COLO668 (cell line): Measurements from ENCODE around the gene KATNAL2.
"Not testable (repeated sequence)": the region's sequence is repeated elsewhere in the genome, so short reads cannot be mapped to it uniquely, and the experiment has no call there.

Experiments
- DNase-seq: peaks from one replicate; lab custom pipeline; 2025; ENCODE audit not compliant: unreplicated experiment; lab: John Stamatoyannopoulos, UW

KATNAL2 gene

DNA sequence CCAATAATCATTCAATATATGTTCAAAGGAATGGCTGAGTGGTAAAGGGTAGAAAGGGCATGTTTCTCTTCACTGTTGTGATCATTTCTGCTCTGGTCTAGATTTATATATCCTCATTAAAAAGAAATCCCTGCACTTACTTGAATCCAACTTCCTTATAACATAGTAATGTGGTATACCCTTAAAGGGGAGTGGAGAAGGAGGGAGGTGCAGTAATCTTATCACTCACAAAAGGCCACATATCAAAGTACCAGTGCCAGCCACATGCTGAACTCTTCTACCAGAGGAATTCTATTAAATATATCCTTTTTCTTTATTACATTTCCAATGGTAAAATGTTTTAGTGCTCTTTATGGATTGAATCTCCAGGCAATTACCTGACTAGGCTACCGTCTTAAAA, 3.3 kb downstream of the KATNAL2 start:
- no peak for DNase-seq

DNA sequence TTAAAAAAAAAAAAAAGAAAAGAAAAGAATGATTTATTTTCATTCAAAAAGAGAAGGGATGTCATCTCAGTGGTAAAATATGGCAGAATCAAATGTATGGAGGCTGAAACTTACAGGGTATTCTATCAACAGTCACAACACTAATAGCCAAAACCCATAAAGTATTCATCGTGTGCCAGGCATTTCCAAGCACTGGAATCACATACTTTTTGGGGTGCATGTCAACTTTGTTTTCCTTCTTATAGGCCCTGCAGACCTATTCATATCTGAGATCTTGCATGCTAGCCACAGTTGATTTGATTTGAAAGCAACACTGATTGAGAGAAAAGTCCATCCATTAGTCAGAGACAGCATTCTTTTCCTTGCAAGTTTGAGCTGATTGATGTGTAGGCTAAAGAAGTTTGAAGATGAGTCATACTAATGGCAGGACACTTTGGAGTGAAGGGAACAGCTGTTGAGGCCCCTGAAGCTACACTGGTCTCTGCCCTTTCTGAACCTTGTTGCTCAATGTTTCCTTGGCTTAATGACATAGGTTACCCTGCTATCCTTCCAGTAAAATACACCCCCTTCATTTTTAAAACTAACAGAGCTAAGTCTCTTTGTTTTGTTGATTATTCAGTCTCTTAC, 22.0 kb downstream of the KATNAL2 start:
- no peak for DNase-seq

DNA sequence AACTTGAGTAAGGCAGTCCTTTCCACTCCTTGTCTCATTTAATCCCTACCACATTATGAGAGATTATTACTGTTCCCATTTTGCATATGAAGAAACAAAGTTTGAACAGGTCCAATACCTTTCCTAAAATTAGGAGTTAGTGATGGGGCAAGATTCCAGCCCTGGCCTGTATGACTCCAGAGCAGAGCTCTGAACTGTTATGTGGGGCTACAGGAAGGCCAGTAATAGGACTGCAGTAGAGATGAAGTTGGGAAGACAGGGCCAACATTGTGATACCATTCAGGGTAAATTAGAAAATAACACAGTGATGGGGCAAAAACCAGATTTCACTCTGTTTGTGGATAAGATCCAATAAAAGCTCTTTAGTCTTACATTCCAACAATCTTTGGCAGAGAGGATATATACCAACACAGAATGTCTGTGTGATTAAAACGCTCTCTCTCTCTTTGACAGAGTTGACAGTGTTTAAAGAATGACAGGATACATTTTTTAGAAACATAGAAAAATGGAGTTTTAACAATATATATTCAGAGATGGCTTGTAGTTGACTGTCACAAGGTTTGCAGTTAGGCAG, 22.7 kb downstream of the KATNAL2 start:
- DNase-seq, result no peak

DNA sequence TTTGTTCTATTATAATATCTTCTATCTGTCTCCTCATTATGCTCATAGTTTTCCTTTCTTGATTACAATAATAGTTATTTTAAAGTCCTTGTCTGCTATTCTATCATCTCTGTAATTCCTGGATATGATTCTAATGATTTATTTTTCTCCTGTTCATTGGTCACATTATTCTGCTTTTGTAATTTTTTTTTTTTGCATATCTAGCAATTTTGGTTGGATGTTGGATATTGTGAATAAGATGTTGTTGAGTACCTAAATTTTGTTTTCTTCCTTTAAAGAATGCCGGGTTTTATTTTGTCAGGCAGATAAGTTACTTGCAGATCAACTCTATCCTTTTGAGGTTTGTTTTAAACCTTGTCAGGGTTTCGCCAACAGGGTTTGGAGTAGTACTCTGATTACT, 25.2 kb downstream of the KATNAL2 start:
- DNase-seq, result no peak

DNA sequence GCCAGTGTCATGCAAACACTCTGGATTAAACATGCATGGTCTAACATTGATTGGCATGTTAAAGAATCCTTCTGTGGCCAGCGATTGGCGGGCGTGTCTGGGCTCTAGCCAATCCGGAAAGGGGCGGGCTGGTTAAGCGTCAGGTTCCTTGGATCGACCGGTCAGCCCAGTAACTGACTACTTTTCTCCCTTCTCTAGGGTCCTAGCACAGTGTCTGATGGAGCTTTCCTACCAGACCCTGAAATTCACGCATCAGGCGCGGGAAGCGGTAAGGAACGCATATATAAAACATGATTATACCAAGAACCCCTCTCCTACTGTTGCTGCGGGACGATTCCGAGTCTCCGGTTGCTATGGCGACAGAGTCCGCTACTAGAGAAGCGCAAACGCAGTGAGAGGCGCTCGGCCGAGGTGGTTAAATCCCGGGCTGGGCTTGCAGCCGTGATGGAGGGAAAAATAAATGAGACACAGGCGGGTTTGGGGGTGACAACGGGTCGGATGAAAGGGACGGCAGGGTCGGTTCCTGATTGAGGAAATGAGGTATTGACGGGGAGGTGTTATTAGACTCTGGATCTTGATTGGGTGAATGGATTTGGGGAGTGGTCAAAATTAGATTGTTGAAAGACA, 29.4 kb downstream of the KATNAL2 start:
- no peak for DNase-seq

DNA sequence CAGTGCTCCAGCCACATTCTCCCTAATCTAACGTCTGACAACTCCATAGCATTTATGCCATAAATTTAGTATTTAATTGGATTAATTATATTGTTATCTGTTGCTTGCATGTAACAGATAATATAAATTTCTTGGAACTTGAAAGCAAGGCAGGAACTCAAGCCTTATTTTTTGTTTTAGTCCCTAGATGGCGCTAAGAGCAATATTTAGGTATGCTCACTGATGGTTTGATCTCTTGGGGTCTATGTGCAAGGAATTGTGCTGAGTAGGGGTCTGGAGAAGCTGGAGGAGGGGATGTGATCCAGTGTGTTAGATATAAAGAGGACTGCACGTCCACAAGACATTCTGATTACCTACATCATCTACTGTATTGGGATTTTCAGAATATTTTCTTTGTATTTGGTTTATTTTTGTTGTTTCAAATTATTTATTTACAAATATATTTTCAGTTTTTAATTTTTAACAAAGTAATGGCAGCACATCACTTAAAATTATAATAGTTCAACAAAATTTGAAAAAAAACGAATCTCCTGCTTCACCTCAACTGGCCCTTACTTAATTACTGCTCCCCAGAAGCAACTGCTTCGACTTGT, 32.8 kb downstream of the KATNAL2 start:
- no peak for DNase-seq

DNA sequence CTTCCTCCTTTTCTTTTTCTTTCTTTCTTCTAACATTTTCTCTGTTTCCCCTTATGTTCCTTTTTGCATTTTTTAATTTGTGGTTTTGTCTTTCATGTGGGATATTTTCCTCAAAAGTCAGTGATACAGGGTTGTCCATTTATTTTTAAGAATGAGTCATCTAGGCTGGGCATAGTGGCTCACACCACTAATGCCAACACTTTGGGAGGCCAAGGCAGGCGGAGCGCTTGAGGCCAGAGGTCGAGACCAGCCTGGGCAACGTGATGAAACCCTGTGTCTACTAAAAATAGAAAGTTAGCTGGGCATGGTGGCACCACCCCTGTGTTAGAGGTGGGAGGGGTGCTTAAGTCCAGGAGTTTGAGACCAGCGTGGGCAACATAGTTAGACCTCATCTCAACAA, 35.8 kb downstream of the KATNAL2 start:
- no peak for DNase-seq

DNA sequence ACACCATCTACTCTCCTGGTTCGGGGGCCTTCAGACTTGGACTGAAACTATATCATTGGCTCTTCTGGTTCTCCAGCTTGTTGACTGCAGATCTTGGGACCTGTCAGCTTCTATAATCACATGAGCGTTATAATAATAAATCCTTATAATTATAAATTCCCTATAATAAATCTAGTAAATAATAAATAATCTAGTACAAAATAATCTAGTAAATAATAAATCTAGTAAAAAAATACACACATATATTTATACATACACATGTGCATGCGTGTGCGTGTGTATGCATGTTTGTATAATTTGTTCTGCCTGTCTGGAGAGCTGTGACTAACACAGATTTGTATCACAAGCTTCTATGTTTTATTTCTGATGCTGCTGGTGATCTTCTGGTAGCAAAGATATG, 40.8 kb downstream of the KATNAL2 start:
- DNase-seq, result no peak

DNA sequence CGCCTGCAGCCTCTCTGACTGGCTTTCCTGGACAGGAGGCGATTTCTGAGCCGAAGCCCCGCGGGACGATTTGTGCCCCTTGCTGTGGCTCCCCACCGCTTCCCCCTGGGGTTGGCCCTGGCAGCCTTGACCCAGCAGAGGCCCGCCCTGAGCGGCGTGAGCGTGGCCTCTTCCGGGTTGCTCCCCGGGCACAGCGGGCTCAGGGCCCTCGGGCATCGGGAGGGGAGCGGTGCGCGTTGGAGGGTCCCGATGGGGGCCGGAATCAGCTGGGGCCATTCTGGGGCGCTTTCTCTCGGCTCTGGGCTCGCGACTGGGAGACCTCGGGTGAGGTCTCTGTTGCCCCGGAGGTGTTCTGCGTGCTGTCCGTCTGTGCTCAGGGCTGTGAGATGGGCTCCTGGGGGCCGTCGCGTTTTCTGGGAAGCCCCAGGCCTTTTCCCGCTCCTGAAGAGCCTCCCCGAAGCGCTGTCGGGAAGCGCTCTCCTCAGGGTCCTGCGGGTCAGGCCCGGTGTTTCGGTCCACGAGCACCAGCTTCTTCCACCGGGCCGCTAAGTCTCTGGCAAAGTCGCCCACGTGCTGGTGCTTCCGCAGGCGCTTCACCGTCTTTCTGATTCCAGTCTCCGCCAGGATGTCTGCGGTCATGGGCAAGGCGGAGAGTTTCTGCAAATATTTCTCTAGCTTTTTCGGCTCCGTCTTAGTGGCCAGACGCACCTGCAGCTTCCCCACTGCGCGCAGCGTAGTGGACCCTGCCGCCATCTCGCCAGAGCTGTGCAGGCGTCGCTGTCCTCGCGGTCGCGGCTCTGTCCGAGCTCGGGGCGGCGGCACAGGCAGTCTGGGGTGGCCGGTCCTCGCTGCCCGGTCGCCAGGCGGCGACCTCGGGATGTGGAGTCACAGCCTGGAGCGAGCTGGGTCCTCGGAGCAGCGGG, 46.5 kb downstream of the KATNAL2 start:
- not testable (repeated sequence) for DNase-seq

DNA sequence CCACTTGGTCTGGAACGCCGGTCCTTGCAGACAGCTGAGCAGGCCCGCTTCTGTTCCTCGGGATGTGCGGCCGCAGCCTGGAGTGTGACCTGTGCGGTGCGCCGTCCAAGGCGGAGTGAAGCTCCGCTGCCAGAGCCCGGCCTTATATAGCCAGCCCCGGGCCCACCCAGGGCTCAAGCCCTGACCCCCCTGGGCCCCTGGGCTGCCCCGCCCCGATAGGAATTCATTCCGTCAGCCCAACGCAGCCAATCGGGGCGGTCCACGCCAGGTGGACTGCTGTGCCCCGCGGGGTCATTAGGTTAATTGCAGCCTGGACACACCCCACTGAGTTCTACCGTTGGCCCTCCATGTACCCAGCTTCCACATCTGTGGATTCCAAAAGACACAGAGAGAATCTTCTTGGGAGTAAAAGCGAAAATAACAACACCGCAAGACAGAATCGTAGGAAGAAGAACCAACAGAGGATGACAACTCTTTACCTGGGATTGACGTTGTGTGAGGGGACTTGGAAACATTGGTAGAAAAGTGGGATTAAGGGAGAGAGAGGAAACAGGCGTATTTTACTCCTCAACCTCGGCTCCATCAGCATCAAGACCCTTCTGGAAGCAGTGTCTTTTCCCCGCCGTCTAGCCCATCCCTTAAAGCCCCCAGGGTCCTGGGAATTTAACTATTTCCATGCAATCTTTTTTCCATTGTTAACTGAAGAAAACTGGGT, 47.3 kb downstream of the KATNAL2 start:
- not testable (repeated sequence) for DNase-seq

DNA sequence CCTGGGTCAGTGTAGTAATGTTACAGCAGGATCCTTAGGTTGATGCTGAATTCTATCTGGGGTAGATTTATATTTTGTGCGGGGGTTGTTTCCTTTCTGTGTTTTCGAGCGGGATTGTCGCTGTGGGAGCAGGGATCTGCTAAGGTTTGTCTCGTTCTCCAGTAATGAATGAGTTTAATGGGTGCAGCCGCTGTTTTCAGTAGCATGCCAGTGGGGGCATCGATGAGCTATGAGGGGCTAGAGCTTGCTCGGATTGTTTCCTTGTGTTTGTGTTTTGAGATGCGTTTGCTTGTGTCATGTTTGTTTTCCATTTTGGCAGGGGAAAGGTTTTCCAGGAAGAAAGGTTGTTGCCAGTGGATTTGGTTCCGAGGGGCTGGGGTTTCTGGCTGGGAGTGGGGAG, 48.9 kb downstream of the KATNAL2 start:
- not testable (repeated sequence) for DNase-seq

DNA sequence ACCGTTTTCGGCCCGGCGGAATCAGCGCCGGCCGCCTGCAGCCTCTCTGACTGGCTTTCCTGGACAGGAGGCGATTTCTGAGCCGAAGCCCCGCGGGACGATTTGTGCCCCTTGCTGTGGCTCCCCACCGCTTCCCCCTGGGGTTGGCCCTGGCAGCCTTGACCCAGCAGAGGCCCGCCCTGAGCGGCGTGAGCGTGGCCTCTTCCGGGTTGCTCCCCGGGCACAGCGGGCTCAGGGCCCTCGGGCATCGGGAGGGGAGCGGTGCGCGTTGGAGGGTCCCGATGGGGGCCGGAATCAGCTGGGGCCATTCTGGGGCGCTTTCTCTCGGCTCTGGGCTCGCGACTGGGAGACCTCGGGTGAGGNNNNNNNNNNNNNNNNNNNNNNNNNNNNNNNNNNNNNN, 52.1 kb downstream of the KATNAL2 start:
- DNase-seq, result not testable (repeated sequence)

DNA sequence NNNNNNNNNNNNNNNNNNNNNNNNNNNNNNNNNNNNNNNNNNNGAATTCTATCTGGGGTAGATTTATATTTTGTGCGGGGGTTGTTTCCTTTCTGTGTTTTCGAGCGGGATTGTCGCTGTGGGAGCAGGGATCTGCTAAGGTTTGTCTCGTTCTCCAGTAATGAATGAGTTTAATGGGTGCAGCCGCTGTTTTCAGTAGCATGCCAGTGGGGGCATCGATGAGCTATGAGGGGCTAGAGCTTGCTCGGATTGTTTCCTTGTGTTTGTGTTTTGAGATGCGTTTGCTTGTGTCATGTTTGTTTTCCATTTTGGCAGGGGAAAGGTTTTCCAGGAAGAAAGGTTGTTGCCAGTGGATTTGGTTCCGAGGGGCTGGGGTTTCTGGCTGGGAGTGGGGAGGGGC, 102.5 kb downstream of the KATNAL2 start:
- DNase-seq, result not testable (repeated sequence)

DNA sequence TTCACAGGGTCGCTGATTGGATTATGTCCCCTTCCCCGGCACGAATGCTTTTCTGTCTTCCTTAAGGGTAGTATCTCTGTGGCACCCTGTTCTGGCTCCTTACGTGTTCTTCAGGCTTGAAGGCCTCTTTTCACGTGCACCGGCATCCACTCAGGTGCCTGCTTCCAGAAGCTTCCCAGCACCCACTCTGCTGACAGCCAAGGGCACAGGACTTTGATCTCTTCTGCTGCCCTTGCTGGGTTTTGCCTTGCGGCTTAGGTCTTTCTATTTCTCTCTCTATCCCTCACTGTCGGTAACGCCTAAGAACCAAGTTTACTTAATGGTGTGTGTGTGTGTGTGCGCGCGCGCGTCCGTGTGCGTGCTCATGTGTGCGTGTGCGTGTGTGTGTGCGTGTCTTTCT, 103.4 kb downstream of the KATNAL2 start:
- not testable (repeated sequence) for DNase-seq

DNA sequence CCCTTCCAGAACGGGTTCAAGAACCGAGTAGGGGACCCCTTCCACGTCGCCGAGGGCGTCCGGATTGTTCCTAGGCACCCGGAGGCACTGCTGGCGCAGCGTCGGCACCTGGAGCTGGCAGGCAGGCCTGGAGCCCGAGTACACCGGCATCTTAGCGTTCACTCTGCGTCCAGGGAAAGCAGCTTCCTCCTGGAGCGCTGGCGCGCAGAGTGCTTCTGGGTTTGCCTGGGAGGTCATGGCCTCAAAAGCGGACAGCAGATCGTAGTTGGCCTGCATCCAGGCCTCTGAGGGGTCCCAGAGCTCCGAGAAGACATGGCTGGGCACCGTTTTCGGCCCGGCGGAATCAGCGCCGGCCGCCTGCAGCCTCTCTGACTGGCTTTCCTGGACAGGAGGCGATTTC, 105.4 kb downstream of the KATNAL2 start:
- DNase-seq, result not testable (repeated sequence)

DNA sequence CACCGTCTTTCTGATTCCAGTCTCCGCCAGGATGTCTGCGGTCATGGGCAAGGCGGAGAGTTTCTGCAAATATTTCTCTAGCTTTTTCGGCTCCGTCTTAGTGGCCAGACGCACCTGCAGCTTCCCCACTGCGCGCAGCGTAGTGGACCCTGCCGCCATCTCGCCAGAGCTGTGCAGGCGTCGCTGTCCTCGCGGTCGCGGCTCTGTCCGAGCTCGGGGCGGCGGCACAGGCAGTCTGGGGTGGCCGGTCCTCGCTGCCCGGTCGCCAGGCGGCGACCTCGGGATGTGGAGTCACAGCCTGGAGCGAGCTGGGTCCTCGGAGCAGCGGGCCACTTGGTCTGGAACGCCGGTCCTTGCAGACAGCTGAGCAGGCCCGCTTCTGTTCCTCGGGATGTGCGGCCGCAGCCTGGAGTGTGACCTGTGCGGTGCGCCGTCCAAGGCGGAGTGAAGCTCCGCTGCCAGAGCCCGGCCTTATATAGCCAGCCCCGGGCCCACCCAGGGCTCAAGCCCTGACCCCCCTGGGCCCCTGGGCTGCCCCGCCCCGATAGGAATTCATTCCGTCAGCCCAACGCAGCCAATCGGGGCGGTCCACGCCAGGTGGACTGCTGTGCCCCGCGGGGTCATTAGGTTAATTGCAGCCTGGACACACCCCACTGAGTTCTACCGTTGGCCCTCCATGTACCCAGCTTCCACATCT, 106.5 kb downstream of the KATNAL2 start:
- not testable (repeated sequence) for DNase-seq

DNA sequence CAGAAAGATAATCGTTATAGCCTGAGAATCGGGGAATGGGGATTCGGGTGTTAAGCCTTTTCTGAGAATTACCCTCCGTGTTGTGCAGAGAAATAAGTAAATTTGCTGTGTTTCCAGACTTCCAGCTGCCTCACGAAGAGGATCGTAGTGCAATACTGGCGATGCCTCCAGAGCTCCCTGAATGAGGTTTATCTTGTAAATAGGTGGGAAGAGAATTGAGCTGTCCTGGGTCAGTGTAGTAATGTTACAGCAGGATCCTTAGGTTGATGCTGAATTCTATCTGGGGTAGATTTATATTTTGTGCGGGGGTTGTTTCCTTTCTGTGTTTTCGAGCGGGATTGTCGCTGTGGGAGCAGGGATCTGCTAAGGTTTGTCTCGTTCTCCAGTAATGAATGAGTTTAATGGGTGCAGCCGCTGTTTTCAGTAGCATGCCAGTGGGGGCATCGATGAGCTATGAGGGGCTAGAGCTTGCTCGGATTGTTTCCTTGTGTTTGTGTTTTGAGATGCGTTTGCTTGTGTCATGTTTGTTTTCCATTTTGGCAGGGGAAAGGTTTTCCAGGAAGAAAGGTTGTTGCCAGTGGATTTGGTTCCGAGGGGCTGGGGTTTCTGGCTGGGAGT, 108.3 kb downstream of the KATNAL2 start:
- DNase-seq, result not testable (repeated sequence)

DNA sequence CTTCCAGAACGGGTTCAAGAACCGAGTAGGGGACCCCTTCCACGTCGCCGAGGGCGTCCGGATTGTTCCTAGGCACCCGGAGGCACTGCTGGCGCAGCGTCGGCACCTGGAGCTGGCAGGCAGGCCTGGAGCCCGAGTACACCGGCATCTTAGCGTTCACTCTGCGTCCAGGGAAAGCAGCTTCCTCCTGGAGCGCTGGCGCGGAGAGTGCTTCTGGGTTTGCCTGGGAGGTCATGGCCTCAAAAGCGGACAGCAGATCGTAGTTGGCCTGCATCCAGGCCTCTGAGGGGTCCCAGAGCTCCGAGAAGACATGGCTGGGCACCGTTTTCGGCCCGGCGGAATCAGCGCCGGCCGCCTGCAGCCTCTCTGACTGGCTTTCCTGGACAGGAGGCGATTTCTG, 111.3 kb downstream of the KATNAL2 start:
- not testable (repeated sequence) for DNase-seq

DNA sequence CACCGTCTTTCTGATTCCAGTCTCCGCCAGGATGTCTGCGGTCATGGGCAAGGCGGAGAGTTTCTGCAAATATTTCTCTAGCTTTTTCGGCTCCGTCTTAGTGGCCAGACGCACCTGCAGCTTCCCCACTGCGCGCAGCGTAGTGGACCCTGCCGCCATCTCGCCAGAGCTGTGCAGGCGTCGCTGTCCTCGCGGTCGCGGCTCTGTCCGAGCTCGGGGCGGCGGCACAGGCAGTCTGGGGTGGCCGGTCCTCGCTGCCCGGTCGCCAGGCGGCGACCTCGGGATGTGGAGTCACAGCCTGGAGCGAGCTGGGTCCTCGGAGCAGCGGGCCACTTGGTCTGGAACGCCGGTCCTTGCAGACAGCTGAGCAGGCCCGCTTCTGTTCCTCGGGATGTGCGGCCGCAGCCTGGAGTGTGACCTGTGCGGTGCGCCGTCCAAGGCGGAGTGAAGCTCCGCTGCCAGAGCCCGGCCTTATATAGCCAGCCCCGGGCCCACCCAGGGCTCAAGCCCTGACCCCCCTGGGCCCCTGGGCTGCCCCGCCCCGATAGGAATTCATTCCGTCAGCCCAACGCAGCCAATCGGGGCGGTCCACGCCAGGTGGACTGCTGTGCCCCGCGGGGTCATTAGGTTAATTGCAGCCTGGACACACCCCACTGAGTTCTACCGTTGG, 112.4 kb downstream of the KATNAL2 start:
- not testable (repeated sequence) for DNase-seq
